NB4 (cell line): ENCODE results near the gene RGS9.

ENCODE experiments used
- DNase-seq: peaks from one replicate; pipeline ENCODE4 v3.0.0; 2010; ENCODE audit warnings: low read depth
- H3K4me3 ChIP-seq: one replicate; pipeline ENCODE4 v1.5.1; 2011; ENCODE audit warnings: mild to moderate bottlenecking, low read depth, low read length, moderate library complexity
- MAX ChIP-seq: IDR thresholded peaks from 2 replicates; pipeline ENCODE4 v1.6.1; 2011; ENCODE audit warnings: low read depth, low read length
- MYC ChIP-seq: IDR thresholded peaks from 2 replicates; pipeline ENCODE4 v1.6.1; 2011; ENCODE audit warnings: low read depth, low read length
- POLR2A ChIP-seq: IDR thresholded peaks from 2 replicates; pipeline ENCODE4 v1.6.1; 2011; ENCODE audit warnings: mild to moderate bottlenecking; ENCODE audit not compliant: insufficient read length; ENCODE audit errors: extremely low read depth
- TF ChIP-seq, protein P1 (sequence below): IDR thresholded peaks from one replicate; pipeline ENCODE4 v1.5.1; 2012; ENCODE audit warnings: low read depth, low read length

RGS9 gene

DNA sequence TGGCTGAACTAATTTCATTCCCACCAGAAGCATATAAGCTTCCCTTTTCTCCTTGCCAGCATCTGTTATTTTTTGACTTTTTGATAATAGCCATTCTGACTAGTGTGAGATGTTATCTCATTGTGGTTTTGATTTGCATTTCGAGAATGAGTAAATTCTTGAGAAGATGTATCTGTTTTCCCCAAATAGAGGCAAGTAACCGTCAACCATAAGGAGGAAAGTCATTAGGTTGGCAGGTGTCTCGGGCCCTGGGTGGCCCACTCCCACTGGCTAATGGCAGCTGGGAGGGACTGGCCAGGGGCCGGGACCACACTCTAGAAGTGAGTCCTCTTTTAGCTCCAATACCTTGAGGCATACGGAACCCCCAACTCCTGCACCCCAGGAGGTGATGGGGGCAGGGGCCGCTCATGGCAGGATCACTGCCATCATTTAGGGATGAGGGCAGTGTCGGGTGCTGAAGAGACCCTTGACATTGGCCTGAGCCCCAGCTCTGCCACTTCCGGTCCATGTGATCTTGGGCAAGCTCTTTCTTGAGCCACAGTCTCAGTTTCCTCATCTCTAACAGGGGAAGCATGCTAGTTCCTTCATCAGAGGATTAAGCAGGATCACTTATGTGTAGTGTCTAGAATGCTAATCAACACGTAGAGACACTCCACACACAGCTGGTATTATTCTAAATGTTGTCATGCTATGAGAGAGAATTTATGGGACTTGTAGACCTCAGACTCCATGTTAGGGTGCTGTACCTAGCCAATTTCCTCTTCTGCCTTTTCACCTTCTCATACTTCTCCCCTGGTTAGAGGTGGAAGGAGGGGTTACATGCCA is 44.3 kb downstream of the RGS9 start:
- no peak; the same call in 1 of the 2 replicates for TF ChIP-seq MAX
- TF ChIP-seq POLR2A = no peak
- TF ChIP-seq, protein P1, sequence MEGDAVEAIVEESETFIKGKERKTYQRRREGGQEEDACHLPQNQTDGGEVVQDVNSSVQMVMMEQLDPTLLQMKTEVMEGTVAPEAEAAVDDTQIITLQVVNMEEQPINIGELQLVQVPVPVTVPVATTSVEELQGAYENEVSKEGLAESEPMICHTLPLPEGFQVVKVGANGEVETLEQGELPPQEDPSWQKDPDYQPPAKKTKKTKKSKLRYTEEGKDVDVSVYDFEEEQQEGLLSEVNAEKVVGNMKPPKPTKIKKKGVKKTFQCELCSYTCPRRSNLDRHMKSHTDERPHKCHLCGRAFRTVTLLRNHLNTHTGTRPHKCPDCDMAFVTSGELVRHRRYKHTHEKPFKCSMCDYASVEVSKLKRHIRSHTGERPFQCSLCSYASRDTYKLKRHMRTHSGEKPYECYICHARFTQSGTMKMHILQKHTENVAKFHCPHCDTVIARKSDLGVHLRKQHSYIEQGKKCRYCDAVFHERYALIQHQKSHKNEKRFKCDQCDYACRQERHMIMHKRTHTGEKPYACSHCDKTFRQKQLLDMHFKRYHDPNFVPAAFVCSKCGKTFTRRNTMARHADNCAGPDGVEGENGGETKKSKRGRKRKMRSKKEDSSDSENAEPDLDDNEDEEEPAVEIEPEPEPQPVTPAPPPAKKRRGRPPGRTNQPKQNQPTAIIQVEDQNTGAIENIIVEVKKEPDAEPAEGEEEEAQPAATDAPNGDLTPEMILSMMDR = no peak
- TF ChIP-seq MYC = no peak
- H3K4me3 ChIP-seq = no peak overlapping the region
- peak; percentile 22 for DNase-seq

- H3K4me3 ChIP-seq = no peak overlapping the region
- DNase-seq = no peak
- TF ChIP-seq, protein P1 = no peak
- no peak for TF ChIP-seq MAX
- TF ChIP-seq MYC = no peak
- TF ChIP-seq POLR2A = no peak
These were observed 45.1 kb downstream of the RGS9 start for GRCh38 chr17:65182233-65182632.

- TF ChIP-seq MYC (no peak), MAX (no peak), POLR2A (no peak)
- TF ChIP-seq, protein P1 = no peak
- no peak for DNase-seq
These were observed 46.6 kb downstream of the RGS9 start for GRCh38 chr17:65183736-65184135.

DNA sequence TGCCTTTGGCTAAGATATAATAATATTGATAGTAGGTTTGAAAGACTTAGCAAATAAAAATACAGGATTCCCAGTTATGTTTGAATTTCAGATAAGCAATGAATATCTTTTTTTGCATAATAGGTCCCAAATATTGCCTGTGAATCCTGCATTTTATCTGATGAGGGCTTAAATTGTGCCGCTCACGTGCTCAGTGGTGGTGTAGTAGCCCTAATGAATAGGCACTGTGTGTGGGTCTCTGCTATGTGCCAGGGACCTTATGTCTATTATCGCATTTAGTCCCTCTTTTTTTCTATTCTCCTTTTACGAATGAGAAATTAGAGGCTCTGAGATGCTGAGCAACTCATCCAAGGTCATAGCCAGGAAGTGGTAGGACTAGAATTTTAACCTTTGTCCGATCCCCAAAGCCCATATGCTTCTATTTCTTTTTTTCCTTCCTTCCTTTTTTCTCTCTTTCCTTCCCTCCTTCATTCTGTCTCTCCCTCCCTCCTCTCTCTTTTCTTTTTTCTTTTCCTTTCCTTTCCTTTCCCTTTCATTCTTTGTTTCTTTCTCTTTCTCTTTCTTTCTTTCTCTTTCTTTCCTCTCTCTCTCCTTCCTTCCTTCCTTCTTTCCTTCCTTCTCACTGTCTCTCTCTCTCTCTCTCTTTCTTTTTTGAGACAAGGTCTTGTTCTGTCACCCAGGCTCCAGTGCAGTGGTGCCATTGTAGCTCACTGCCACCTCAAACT is 47.2 kb downstream of the RGS9 start:
- H3K4me3 ChIP-seq = no peak overlapping the region
- TF ChIP-seq POLR2A (no peak), MYC (no peak), MAX (no peak)
- TF ChIP-seq, protein P1 = no peak
- no peak for DNase-seq

More at GRCh38 chr17:65183736-65184135, 46.6 kb downstream of the RGS9 start:
- no peak overlapping the region for H3K4me3 ChIP-seq

GRCh38 chr17:65185062-65185461 is 47.9 kb downstream of the RGS9 start:
- TF ChIP-seq MYC (no peak), POLR2A (no peak), MAX (no peak)
- no peak overlapping the region for H3K4me3 ChIP-seq
- DNase-seq = no peak

GRCh38 chr17:65185668-65186382 is 48.7 kb downstream of the RGS9 start:
- TF ChIP-seq, protein P1 = peak; percentile 7
- no peak for TF ChIP-seq MAX
- DNase-seq = no peak
- H3K4me3 ChIP-seq = no peak overlapping the region
